UCSD-AML1 (cell line): ENCODE results near the gene TBL3.
"Not testable (repeated sequence)": the region's sequence is repeated elsewhere in the genome, so short reads cannot be mapped to it uniquely, and the experiment has no call there.

ENCODE experiments used
- DNase-seq: peaks from one replicate; lab custom pipeline; 2025; ENCODE audit not compliant: unreplicated experiment; lab: John Stamatoyannopoulos, UW

The TBL3 gene

DNA sequence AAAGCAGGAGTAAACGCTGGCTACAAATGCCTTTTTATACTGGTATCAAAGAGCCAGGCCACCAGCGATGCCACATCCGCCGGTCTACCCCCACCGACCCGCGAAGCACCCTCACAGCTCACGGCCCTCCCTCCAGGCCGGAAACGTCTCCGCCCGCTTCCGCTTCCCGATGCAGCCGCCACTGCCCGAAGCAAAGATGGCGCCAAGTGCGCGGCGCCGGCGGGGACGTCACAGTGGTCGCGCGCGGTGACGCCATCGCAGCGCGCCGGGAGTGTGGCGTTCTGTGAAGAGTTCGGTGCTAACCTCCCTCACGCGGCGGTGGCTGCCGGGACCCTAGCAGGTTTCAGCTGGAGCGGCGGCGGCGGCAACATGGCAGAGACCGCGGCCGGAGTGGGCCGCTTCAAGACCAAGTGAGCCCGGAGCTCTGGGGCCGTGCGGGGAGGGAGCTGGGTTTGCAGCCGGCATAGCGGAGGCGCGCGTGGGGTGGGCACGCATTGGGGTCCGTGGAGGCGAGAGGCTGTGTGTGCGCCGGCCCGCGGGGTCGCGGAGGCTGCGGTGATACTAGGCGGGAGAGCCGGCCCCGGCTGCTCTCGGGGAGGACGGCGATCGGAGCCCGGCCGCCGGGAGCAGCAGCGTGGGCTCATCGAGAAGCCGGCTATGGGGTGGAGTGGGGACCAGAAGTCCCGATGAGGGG is at the start of gene TBL3:
TSS of gene TBL3 (plus strand) at position 258 of the 694 bp plus-strand sequence. CDS start at position 370, 112 bp downstream.
- peak; percentile 98 for DNase-seq

DNA sequence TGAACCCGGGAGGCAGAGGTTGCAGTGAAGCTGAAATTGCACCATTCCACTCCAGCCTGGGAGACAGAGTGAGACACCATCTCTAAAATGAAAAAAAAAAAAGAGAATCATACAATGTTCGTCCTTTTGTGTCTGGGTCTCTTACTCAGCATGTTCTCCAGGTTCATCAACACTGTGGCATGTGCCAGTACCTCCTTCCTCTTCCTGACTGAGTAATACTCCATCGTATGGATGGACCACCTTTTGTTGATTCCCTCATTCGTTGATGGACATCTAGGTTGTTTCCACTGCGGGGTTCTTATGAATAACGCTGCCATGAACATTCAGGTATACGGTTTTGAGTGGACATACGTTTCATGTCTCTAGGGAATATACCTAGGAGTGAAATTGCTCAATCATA is 49.5 kb upstream of the TBL3 start:
- no peak for DNase-seq

DNA sequence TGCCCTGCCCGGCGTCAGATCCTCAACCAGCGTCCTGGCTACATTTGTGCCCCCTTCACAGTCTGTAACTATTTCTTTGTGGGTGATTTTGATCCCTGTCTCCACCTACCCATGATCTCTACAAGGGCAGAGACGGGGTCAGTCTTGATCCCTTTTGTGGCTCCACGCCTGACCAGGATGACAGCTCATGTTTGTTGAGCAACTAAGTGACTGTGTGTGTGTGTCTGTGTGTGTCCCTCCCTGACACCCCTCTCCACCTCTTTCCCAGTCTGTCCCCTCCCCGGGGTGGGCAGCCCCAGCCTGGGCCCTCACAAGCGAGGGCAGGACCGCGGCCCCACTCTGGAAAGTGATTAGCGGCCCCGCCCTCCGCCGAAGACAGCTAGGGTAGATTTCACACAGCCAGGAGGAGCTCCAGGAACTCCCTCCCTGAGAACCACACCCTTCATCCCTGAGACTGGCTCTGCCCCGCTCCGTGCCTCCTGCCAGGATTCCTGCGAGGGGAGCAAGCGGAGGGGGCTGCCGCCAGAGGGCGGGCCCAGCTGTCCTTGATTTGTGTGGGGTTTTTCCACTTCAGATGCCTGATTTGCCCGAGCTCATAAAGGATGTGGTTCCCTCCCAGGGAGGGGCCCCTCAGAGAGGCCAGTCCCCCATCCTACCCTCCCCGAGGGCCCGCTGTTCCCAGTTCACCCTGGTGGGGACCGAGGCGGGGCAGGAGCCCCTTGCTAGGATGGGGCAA is 48.4 kb upstream of the TBL3 start:
- peak; percentile 21 for DNase-seq

DNA sequence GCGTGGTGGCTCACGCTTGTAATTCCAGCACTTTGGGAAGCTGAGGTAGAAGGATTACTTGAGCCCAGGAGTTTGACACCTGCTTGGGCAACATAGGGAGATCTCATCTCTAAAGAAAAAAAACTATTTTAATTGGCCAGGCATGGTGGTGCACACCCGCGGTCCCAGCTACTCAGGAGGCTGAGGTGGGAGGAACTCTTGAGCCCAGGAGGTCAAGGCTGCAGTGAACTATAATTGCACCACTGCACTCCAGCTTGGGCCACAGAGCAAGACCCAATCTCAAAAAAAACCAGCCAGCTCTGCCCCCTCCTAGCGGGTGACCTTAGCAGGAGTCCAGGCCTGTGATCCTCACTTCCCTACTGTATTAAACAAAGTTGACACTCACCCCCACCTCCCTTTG is 47.8 kb upstream of the TBL3 start:
- no peak for DNase-seq

DNA sequence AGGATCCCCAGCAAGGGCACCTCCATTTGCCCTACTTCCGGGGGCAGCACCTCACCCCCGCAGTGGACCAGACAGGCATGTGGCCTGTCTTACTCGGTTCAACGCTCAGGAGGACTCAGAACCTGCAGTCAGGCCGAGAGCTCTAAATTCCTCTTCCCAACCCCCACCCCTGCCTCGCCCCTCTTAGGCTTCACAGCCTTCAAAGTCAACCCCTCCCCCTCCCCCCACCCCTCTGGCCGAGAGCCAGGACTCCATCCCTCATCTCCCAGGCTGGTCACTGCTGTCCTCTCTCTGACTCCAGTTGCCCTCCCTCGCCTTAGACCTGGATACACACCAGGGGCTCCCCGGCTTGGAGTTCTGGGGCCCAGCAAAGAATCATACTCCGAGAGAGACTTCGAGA is 45.6 kb upstream of the TBL3 start:
- no peak for DNase-seq

DNA sequence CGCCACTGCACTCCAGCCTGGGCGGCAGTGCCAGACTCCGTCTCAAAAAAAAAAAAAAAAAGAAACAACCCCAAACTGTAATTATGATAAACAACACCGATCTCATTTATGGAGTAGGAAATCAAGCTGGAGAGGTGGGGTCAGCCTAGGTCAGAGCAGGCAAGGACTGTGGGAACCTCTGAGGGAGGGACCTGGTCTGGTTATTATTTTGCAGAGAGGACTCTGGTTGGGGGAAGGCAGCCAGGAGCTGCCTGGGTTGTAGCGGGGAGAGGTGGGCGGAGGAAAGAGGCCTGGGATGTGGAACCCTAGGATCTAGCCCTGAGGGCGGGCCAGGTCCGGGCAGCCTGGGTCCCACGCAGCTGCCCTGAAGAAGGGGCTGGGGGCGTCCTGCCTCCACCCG is 42.7 kb upstream of the TBL3 start:
- DNase-seq: no peak

DNA sequence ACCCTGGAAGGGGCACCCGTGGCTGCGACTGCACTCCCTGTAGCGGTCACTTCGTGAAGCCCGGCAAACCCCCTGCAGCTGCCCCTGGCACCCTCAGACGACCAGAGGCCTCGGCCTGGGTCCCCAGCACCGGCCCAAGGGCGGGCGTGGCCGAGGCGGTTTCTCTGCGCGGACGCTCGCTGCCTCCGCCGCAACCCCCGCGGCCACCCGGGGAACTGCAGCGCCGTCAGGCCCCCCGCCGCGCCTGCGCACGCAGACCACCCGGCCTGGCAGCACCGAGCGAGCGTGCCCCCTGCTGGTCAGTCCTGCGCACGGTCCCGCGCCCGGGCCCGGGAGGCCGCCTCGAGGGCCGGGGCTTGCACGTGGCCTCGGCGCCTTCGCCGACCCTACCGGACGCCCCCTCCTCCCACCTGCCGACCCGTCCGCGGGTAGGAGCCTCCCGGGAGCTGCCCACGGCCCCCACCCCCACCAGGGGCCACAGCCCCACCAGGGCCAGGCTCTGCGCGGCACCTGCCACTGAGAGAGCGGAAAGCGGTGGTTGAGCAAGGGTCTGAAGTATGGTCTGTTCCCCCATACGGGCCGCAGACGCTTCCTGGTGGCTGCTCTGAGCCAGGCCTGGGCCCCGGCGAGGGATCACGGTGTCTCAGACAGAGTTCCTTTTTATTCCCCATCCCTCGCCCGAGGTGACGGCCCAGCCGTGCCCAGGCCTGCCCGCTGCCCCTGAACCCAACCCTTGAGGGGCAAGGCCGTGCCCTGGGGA is 42.1 kb upstream of the TBL3 start:
- peak; percentile 92 for DNase-seq

DNA sequence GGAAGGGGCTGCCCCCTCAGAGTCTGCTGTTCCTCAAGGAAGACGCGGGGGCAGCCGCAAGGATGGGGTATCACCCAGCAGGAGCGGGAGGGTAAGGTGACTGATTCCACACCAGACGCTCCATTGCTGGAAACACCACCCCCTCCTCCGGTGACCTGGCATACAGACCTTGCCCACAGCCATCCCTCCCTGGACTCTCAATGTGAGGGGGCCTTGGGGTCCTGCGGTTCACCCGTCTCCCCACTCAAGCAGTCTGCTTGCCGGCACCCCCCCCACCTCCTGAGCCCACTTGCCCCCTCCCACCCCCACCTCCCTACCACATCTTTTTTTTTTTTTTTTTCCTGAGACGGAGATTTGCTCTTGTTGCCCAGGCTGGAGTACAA is 41.5 kb upstream of the TBL3 start:
- DNase-seq: no peak

DNA sequence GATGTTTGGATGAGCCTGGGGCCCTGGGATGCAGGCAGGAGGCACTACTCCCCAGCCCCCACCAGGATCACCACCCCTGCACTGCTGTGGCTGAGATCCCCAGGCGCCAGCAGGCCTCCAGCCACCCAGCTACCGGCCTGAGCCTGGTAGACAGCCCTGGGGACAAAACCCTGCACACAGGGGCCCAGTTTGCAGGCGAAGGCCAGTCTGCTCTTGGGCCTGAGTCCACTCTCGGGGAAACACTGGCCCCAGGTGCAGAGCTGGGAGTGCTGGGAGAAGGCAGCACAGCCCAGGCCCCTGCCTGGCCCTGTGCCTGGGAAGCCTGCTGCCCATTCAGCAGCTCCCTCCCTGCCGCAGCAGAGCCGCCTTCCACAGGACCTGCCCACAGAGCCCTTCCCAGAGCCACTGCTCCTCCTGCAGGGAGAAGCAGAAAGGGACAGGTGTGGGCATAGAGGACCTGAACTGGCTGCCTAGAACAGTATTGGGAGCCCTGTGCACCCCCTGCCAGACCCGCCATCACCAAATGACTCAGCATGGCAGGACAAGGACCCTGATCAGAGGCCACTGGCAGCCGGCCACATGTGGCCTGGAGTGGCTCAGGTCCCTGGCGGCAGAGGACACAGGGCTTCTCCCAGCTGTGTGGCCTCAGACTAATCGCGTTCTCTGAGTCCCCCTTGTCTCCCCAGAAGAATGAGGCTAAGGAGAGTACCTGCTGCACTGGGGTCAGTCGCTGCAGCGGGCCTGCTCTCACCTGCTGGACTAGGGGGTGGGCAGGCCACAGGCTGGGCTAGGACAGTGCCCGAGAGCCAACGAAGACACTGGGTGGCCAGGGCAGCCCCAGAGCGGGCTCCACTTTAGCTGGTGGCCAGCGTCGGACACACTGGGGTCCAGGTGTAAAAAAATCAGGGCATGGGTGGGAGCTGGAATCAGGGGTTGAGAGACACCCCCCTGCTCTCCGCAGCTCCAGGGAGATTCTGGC is 39.5 kb upstream of the TBL3 start:
- no peak for DNase-seq

DNA sequence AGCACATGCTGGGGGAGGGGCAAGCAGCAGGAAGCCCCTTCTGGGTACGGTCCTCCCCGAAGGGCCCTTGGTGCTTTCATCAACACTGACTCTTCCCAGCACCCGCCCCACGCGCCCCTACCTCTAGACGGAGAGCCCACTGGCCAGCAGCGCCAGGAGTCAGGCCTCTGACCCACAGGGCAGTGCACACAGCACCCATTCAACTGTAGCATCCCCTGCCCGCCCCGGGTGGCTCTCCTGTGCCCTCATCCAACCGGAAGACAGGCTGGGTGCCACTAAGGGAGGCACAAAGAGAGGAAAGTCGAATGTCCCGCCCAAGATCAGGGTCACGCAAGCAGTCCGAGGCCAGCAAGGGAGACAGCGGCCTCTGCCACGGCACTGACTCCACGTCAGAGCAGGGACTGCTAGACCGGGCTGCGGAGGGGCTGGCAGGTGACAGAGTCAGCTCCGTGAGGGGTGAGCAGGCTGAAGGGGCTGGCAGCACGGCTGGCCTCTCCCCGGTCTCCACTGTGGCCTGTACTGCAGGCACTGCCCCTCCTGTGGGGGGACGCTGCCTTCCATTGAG is 38.7 kb upstream of the TBL3 start:
- no peak for DNase-seq

DNA sequence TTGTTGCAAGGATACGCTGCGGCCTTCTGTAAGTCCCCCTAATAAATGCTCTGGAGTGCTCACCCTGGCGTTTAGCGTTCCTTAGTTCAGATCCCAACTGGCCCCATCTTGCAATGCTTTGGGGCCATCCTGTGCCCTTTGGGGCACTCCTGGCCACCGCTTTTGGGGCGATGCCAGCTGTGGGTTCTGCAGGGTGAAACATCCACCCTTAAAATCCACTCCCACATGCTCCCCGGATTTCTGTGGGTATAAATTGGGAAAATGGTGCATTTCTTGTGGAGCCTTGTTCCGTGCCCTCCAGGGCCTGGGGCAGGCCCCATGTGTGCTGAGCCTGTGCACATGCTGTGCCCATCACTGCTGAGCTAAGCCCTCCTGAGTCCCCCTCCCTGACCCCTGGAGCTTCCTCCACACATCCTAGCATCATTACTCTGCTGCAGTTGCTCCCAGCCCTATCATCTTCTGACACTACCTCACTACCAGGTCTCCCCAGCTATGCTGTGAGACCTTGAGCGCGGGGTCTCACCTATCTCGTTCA is 34.8 kb upstream of the TBL3 start:
- no peak for DNase-seq

DNA sequence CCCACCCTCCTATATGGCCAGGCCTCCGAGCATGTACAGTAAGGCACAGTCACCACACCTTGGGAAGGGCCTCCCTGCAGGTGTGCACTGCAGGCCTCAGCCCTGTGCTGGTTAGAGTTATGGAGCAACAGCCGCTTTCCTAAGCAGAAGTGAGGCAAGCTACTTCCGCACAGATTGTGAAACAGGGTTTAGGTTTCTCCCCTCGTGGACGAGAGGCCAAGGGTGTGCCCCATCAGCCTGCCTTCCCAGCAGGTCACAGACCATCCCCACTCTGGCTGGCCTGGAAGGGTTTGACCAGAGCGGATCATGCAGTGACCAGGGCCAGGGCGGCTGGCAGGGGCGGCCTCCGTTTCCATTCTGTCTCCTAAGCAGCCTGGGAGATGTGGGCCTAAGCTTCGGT is 33.5 kb upstream of the TBL3 start:
- no peak for DNase-seq

DNA sequence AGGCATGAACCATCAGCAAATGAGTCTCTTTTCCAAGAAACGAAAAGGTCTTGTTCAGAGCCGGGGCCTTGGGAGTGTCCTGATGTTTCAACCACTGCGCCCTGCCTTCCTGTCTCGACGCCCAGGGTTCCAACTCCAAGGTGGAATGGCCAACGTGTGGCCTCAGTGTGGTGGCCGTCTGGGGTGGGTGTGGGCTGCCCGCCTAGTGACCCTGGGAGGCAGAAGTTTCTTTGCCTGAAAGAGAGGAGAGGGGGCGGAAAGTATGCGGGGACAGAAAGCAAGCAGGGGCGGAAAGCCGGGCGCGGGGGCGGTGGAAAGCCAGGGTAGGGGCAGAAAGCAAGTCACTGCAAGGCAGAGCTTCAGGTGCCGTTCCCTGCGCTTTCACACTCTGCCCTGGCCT is 32.9 kb upstream of the TBL3 start:
- DNase-seq: no peak

DNA sequence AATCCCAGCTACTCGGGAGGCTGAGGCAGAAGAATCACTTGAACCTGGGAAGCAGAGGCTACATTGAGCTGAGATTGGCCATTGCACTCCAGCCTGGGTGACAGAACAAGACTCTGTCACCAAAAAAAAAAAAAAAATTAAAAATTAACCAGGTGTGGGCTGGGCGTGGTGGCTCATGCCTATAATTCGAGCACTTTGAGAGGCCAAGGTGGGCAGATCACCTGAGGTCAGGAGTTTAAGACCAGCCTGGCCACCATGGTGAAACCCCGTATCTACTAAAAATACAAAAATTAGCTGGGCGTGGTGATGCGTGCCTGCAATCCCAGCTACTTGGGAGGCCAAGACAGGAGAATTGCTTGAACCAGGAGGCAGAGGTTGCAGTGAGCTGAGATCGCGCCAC is 32.0 kb upstream of the TBL3 start:
- not testable (repeated sequence) for DNase-seq

DNA sequence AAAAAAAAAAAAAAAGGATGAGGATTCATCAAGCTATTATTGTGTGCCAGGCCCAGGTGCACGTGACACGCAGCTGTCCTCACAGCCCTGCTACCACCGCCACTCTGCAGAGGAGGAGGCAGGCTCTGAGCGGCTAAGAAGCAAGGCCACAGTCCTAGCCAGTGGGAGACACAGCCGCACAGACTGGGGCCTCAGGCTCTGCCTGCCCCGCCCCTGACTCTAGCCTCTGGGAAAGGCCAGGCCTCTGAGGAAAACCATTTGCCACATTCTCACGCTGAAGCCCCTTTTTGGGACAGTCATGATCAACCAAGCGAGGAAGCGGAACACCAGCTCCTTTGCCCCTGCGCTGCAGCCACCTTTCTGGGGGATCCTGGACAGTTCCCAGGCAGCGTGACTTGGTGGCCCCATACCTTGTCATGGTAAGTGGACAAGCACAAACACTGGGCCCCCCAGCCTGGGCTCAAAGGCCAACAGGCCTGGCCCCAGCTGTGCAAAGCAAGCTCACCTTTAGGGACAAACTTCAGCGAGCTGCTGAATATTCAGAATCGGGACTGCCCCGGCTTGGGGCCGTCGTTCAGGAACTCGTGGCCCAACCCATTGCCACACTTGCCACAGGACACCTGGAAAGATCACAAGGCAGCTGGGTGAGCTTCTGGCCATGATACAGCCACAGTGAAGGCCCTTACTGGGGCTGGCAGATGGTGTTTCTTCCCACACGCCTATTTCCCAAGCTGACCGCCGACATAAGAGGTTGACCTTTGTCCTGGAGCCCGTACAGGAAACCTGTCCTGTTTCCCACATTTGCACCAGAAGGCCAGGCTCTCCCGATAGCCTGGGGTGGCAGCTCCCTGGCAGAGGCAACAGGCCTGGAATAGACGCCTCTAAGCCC is 31.3 kb upstream of the TBL3 start:
- no peak for DNase-seq

DNA sequence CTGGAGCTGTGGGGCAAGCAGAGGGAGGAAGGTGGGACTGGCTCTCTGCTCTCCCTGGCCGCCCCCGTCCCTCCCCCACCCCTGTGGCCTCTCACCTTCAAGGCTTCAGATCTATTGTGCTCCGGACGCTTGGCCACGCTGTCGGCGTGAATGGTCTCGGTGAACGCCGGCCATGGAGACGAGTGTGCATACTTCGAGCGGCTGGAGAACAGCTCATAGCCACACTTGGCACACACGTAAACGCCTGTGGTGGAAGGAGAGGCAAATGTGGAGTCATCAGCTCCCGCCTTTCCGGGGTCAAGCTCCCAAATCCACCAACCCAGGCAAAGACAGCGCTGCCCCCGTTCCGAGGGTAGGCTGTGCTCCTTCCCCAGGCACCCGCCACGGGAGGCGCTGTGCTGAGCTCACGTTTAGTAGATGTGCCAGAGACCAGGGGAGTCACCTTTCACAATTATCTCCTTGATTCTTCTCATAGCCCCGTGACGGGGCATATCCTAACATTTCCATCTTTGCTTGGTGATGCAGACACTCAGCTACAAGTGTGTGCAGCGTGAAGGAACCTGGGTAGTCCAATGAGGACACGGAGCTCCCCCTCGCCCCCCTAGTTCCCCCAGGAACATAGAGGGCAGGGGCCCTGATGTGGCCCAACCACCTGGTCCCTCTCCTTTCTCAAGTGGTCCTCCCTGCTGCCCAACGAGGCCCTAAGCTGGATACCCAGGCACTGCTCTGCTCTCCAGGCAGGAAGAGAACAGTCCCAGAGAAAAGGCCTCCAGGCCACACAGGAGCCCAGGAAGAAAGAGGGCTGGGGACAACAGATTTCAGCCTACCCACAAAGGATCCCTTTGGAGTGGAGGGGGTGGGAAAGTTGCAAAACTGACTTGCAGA is 30.4 kb upstream of the TBL3 start:
- no peak for DNase-seq

DNA sequence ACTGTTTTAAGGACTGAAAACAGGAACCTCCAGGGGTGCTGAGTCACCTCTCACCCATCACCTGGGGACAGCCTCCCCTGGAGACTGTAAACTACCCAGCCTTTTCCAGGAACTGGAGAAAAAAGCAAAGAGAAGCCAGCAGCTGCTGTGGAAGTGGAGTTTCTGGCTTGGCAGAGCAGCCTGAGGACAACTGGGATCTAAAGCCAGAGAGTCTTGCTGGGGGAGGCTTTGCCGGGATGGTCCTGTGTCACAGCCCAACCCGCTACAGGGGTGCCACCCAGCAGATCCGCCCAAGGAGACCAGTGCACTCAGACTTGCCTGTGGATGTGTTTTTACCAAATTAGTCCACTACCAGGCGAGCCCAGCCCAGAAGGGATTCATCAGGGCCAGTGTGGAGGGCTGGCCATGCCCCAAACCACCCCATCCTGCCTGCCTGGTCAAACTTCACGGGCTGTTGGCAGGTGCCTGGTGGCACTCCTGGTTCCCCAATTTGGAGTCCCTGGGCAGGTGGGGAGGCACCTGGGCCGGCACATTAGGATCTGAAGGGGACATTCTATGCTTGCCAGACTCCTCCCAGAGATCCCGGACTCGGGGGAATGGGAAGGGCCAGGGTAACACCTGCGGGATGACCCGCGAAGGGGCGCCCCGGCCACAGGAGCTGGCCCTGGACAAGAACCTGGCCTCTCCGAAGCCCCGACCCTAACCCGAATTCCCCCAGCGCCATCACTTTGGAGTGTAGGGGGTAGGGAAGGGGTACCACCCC is 29.6 kb upstream of the TBL3 start:
- peak; percentile 43 for DNase-seq
